ENCODE results near the gene FLNB.
"Not testable (repeated sequence)": the region's sequence is repeated elsewhere in the genome, so short reads cannot be mapped to it uniquely, and the experiment has no call there.

The FLNB gene

DNA sequence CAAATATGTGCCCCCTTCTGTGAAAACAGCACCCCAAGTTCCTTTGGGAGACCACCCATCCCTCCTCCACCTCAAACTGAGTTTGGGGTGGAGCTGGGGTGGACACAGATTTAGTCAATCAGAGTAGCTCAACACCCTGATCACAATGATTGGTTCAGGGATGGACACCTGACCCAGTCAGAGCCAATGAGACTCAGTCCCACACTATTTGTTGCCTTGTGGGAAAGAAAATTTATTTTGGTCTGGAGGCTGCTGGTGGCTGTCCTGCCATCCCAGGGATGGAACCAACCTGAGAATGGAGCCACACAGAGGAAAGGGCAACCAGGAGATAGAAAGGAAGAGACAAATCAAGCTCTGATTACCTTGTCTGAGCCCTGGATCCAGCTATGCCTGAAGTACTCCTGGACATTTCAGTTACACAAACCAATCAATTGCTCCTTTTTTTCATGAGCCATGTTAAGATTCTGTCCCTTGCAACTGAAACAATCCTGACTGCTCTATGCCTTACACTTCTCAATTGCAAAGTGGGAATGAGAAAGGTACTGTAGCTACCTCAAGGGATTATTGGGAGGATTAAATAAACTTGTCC lies 192.0 kb downstream of the FLNB start:
- no peak overlapping the region for H3K4me3 ChIP-seq (ENCODE audit: low read depth, low read length)
- no peak for DNase-seq (ENCODE audit: low read depth, low spot score)
- in situ Hi-C loops (cut with HindIII; ENCODE audit: low sequenced_read_pairs), result no loop called here
- TF ChIP-seq, protein P1, sequence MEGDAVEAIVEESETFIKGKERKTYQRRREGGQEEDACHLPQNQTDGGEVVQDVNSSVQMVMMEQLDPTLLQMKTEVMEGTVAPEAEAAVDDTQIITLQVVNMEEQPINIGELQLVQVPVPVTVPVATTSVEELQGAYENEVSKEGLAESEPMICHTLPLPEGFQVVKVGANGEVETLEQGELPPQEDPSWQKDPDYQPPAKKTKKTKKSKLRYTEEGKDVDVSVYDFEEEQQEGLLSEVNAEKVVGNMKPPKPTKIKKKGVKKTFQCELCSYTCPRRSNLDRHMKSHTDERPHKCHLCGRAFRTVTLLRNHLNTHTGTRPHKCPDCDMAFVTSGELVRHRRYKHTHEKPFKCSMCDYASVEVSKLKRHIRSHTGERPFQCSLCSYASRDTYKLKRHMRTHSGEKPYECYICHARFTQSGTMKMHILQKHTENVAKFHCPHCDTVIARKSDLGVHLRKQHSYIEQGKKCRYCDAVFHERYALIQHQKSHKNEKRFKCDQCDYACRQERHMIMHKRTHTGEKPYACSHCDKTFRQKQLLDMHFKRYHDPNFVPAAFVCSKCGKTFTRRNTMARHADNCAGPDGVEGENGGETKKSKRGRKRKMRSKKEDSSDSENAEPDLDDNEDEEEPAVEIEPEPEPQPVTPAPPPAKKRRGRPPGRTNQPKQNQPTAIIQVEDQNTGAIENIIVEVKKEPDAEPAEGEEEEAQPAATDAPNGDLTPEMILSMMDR (IDR thresholded peaks at IDR 0.05; ENCODE audit: low read depth, low read length), result no peak

DNA sequence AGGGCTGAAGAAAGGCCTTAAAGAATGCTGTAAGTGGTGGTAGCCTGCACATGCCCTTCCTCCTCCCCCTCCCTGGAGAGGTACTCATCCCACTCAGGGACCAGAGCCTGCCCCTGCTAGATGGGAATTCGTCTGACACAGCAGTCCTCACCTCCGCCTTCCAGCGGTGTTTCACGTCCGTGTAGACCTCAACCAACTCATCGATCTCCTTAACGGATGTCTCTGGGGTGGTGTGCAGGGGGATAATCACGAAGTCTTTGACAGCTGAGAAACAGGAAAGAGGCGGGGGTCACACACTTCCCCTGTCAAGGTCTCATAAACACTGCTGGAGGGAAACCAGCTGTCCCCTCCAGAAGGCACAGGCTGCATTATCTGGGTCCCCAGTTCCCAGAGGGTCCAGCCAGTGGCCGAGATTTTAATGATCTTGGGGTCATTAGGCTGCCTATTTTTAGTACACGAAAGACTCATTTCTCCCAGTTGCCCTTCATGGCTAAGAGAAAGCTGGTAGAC lies 192.7 kb downstream of the FLNB start:
- no peak overlapping the region for H3K4me3 ChIP-seq (ENCODE audit: low read depth, low read length)
- TF ChIP-seq, protein P1 (IDR thresholded peaks at IDR 0.05; ENCODE audit: low read depth, low read length), result no peak
- no peak for DNase-seq (ENCODE audit: low read depth, low spot score)
- in situ Hi-C loops (cut with HindIII; ENCODE audit: low sequenced_read_pairs), result no loop called here

- in situ Hi-C loops (cut with HindIII; ENCODE audit: low sequenced_read_pairs); DNase-seq (ENCODE audit: low read depth, low spot score); H3K4me3 ChIP-seq (ENCODE audit: low read depth, low read length): not testable (repeated sequence)
Measured at GRCh38 chr3:58201451-58201850, 193.2 kb downstream of the FLNB start.

DNA sequence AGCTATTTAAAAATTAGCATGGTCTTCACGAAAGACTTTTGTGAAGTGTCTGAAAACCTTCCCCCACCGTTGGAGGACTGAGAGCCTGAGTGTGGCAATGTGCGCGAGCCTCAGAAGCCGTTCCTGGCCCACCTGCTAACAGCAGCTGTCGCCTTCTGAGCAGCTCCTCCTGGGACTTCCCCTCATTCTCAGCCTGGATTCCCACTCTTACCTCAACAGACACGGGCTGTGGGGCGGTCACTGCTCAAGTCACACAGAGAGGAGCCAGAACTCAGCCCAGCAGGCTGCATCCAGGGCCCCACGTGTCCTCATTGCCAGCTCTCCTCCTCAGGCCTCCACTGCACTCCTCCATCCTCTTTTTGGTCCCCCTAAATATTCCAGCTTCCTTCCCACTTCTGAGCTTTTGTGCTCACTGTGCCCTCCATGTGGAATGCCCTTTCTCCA lies 194.7 kb downstream of the FLNB start:
- in situ Hi-C loops (cut with HindIII; ENCODE audit: low sequenced_read_pairs), result no loop called here
- DNase-seq (ENCODE audit: low read depth, low spot score), result no peak
- no peak overlapping the region for H3K4me3 ChIP-seq (ENCODE audit: low read depth, low read length)
- TF ChIP-seq, protein P1 (IDR thresholded peaks at IDR 0.05; ENCODE audit: low read depth, low read length), result no peak

DNA sequence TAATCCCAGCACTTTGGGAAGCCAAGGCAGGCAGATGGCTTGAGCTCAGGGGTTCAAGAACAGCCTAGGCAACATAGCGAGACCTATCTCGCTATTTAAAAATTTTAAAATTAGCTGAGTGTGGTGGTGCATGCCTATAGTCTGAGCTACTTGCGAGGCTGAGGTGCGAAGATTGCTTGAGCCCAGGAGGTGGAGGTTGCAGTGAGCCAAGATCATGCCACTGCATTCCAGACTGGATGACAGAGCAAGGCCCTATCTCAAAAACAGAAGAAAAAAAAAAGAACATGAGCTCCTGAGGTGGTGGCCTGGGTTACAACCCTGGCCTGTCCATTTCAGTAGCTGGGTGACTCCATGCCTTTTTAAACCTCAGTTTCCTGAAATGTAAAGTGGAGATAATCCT lies 195.3 kb downstream of the FLNB start:
- no peak overlapping the region for H3K4me3 ChIP-seq (ENCODE audit: low read depth, low read length)
- TF ChIP-seq, protein P1 (IDR thresholded peaks at IDR 0.05; ENCODE audit: low read depth, low read length), result no peak
- DNase-seq (ENCODE audit: low read depth, low spot score), result no peak
- in situ Hi-C loops (cut with HindIII; ENCODE audit: low sequenced_read_pairs), result no loop called here

DNA sequence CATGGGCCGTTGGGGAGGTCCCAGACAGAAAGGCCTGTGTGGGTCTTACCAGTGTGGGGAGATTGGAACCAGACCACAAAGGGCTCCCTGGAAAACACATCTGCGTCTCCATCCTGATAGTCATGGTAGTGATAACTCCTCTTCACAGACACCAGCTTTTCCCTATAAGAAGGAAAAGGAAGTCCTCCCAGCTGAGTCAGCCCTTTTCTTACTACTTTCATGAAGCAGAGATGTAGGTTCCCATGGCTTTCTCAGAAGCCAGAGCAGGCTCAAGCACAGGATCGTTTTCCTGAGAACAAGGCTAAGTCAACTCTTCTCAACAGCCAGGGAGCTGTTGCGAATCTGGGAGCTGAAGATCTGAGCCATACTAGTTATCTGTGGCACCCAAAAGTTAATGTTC lies 196.5 kb downstream of the FLNB start:
- DNase-seq (ENCODE audit: low read depth, low spot score), result no peak
- in situ Hi-C loops (cut with HindIII; ENCODE audit: low sequenced_read_pairs), result no loop called here
- H3K4me3 ChIP-seq (ENCODE audit: low read depth, low read length), result no peak overlapping the region

GRCh38 chr3:58205981-58206380 lies 197.8 kb downstream of the FLNB start:
- no peak overlapping the region for H3K4me3 ChIP-seq (ENCODE audit: low read depth, low read length)
- DNase-seq (ENCODE audit: low read depth, low spot score), result no peak
- in situ Hi-C loops (cut with HindIII; ENCODE audit: low sequenced_read_pairs), result no loop called here
- TF ChIP-seq, protein P1 (IDR thresholded peaks at IDR 0.05; ENCODE audit: low read depth, low read length), result no peak

More for the DNA sequence above, 196.5 kb downstream of the FLNB start:
- TF ChIP-seq, protein P1 (IDR thresholded peaks at IDR 0.05; ENCODE audit: low read depth, low read length), result no peak

Measured in astrocyte of the spinal cord (primary cell).